Measurements from ENCODE around the gene SCLT1. TPM values are rescaled to one million over a fixed set of nuclear protein-coding genes. Genes with fewer than 3 reads are reported as not detected.

Gene SCLT1
- polyA plus RNA-seq, 1 donor (not counting 4 experiments of a cell fraction or from before 2014, with no cell fraction given) = 5.8 TPM

DNA sequence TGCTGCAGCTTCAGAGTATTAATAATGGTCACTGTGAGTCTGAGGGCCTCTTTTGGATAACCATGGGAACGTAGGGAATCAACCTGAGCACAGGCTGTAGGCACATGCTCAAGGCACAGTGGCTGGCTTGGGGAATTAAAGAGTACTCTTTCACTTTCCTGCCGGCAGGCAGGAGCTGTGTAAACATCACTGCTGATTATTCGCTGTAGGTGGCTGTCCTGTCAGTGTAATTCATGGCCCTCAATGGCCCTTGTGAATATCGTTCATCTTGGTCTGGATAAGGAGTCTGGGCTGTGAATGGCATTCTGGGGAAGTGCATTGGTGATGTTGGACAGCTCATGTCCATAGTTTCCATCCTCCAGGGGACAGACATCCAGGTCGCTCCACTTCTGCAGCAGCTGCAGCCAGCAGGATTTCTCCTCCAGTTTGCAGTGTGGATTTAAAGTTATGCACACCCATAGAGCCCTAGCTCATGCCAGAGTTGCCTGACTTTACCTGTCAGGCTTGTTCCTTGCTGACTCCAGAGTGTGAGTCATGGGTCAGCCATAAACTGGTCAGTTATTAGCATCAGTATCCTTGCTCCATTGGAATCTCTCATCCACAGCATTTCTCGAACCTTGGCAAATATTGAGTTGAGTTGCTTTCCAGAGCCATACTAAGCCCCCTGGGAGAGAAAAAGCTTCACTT lies 45.6 kb upstream of the SCLT1 start:
- no peak for DNase-seq (ENCODE audit: low read depth, low spot score)
- Histone ChIP-seq H3K9ac (ENCODE audit: control insufficient read depth, extremely low read depth, insufficient read depth, low read length) (no peak overlapping the region), H2AFZ (ENCODE audit: control insufficient read depth, low read length) (no peak overlapping the region), H3K36me3 (ENCODE audit: control insufficient read depth in 2 of 2, extremely low read depth in 1 of 2, insufficient read depth in 2 of 2, low read length in 2 of 2) (no peaks in the 10 kb centered on the region), H3K9me1 (ENCODE audit: control insufficient read depth, extremely low read depth, insufficient read depth, low read length) (no peaks in the 10 kb centered on the region), H3K27me3 (ENCODE audit: control insufficient read depth, extremely low read depth, insufficient read depth, low read length) (no peaks in the 10 kb centered on the region), H3K4me3 (ENCODE audit: control insufficient read depth in 2 of 3, extremely low read depth in 1 of 3, insufficient read depth in 2 of 3, low read depth in 1 of 3, low read length in 3 of 3) (no peak overlapping the region), H3K4me1 (ENCODE audit: control insufficient read depth, extremely low read depth, insufficient read depth, low read length) (no peaks in the 10 kb centered on the region), H3K27ac (ENCODE audit: control insufficient read depth, insufficient read depth, low read length) (no peak overlapping the region), H3K4me2 (ENCODE audit: control insufficient read depth, extremely low read depth, insufficient read depth, low read depth, low read length) (no peak overlapping the region), H4K20me1 (ENCODE audit: control insufficient read depth, extremely low read depth, insufficient read depth, low read length) (no peaks in the 10 kb centered on the region), H3K9me3 (ENCODE audit: control insufficient read depth, low read depth, low read length) (no peaks in the 10 kb centered on the region), H3K79me2 (ENCODE audit: control insufficient read depth, insufficient read depth, low read length) (no peaks in the 10 kb centered on the region)
- FAIRE-seq = no peak
- no peak for TF ChIP-seq EZH2 (IDR thresholded peaks at IDR 0.05; ENCODE audit: low read length)
- TF ChIP-seq, protein P1, sequence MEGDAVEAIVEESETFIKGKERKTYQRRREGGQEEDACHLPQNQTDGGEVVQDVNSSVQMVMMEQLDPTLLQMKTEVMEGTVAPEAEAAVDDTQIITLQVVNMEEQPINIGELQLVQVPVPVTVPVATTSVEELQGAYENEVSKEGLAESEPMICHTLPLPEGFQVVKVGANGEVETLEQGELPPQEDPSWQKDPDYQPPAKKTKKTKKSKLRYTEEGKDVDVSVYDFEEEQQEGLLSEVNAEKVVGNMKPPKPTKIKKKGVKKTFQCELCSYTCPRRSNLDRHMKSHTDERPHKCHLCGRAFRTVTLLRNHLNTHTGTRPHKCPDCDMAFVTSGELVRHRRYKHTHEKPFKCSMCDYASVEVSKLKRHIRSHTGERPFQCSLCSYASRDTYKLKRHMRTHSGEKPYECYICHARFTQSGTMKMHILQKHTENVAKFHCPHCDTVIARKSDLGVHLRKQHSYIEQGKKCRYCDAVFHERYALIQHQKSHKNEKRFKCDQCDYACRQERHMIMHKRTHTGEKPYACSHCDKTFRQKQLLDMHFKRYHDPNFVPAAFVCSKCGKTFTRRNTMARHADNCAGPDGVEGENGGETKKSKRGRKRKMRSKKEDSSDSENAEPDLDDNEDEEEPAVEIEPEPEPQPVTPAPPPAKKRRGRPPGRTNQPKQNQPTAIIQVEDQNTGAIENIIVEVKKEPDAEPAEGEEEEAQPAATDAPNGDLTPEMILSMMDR (optimal IDR thresholded peaks at IDR 0.05 in 1 of 3, IDR thresholded peaks at IDR 0.05 in 1 of 3, conservative IDR thresholded peaks at IDR 0.05 in 1 of 3; ENCODE audit: extremely low read depth in 1 of 3, insufficient read depth in 2 of 3, low read length in 3 of 3) = no peak
- dilution Hi-C loops (cut with MboI; ENCODE audit: extremely low pct_ligation_motif_present, low sequenced_read_pairs) = no loop called here

DNA sequence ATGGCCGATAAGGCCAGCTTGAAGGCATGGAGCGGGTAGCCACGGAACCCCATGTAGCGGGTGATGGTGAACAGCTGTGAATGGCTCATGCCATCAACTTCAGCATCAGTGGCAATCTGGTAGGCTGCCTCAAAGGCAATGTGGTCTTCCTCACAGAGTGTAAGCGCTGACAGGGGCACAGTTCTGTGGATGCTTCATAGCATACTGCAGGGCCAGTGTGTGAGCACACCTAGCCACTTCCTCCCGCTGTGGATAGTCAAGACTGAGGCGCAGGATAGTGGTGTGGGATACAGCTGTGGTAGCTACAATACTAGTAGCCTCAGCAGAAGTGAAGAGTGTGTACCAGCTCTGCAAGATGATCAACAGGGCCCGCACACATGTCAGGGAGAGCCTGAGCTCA lies 43.1 kb upstream of the SCLT1 start:
- dilution Hi-C loops (cut with MboI; ENCODE audit: extremely low pct_ligation_motif_present, low sequenced_read_pairs) = no loop called here
- no peak overlapping the region for H3K4me2 ChIP-seq (ENCODE audit: control insufficient read depth, extremely low read depth, insufficient read depth, low read depth, low read length)
- H3K9me3 ChIP-seq (ENCODE audit: control insufficient read depth, low read depth, low read length) = no peaks in the 10 kb centered on the region
- no peak for TF ChIP-seq EZH2 (IDR thresholded peaks at IDR 0.05; ENCODE audit: low read length)
- TF ChIP-seq, protein P1 (optimal IDR thresholded peaks at IDR 0.05 in 1 of 3, IDR thresholded peaks at IDR 0.05 in 1 of 3, conservative IDR thresholded peaks at IDR 0.05 in 1 of 3; ENCODE audit: extremely low read depth in 1 of 3, insufficient read depth in 2 of 3, low read length in 3 of 3) = no peak
- no peak for FAIRE-seq
- H2AFZ ChIP-seq (ENCODE audit: control insufficient read depth, low read length) = no peak overlapping the region
- no peaks in the 10 kb centered on the region for H3K27me3 ChIP-seq (ENCODE audit: control insufficient read depth, extremely low read depth, insufficient read depth, low read length)
- no peak overlapping the region for H3K9ac ChIP-seq (ENCODE audit: control insufficient read depth, extremely low read depth, insufficient read depth, low read length)
- no peak overlapping the region for H3K27ac ChIP-seq (ENCODE audit: control insufficient read depth, insufficient read depth, low read length)
- no peaks in the 10 kb centered on the region for H4K20me1 ChIP-seq (ENCODE audit: control insufficient read depth, extremely low read depth, insufficient read depth, low read length)
- no peak overlapping the region for H3K4me3 ChIP-seq (ENCODE audit: control insufficient read depth in 2 of 3, extremely low read depth in 1 of 3, insufficient read depth in 2 of 3, low read depth in 1 of 3, low read length in 3 of 3)
- H3K36me3 ChIP-seq (ENCODE audit: control insufficient read depth in 2 of 2, extremely low read depth in 1 of 2, insufficient read depth in 2 of 2, low read length in 2 of 2) = no peaks in the 10 kb centered on the region
- no peaks in the 10 kb centered on the region for H3K79me2 ChIP-seq (ENCODE audit: control insufficient read depth, insufficient read depth, low read length)
- DNase-seq (ENCODE audit: low read depth, low spot score) = no peak
- H3K9me1 ChIP-seq (ENCODE audit: control insufficient read depth, extremely low read depth, insufficient read depth, low read length) = no peaks in the 10 kb centered on the region
- no peaks in the 10 kb centered on the region for H3K4me1 ChIP-seq (ENCODE audit: control insufficient read depth, extremely low read depth, insufficient read depth, low read length)

All from keratinocyte (primary cell).